GM12892 (cell line): ENCODE data around the gene P2RY11.

Experiments
- POLR2A ChIP-seq: IDR thresholded peaks from 2 replicates; pipeline ENCODE4 v1.6.1; 2011; ENCODE audit warnings: low read depth, low read length, control low read depth
- POLR2AphosphoS5 ChIP-seq: IDR thresholded peaks from 2 replicates; pipeline ENCODE4 v1.6.1; 2011; ENCODE audit warnings: low read depth, low read length, control low read depth

DNA sequence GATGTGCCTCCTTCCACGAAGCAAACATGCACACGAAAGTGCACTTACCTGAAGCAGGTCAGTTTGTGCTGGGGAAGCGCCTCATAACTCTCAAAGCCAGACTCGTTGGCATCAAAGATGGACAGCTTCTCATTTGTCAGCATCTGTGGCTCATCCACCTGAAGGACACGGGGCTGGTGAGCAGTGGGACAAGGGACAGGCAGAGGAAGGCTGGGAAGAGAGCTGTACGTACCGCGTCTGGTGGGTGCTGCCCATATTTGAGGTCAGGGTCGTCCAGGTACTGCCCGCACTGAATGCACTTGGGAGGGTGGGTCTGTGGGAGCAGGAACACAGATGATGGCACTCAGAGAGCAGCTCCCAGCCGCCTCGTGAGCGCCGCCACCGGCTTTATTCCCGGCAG is 48.1 kb downstream of the P2RY11 start:
- TF ChIP-seq POLR2A: no peak
- TF ChIP-seq POLR2AphosphoS5: peak; percentile 52; the same call in 1 of the 2 replicates
